Stimulated activated CD8-positive, alpha-beta memory T cell treated with anti-CD3 and anti-CD28 coated beads, Interleukin-15, amount 100 ng/mL, for 1 hour (primary cell): ENCODE results near the gene DOC2B.
"Not testable (repeated sequence)": the region's sequence is repeated elsewhere in the genome, so short reads cannot be mapped to it uniquely, and the experiment has no call there.

Source experiments
- DNase-seq: peaks from one replicate; pipeline ENCODE4 v3.0.0-alpha.2; 2020; ENCODE audit warnings: low read depth

DOC2B gene

GRCh38 chr17:210402-210801, 29.0 kb upstream of the DOC2B start:
- no peak for DNase-seq

GRCh38 chr17:208429-208828, 27.0 kb upstream of the DOC2B start:
- DNase-seq: no peak

DNA sequence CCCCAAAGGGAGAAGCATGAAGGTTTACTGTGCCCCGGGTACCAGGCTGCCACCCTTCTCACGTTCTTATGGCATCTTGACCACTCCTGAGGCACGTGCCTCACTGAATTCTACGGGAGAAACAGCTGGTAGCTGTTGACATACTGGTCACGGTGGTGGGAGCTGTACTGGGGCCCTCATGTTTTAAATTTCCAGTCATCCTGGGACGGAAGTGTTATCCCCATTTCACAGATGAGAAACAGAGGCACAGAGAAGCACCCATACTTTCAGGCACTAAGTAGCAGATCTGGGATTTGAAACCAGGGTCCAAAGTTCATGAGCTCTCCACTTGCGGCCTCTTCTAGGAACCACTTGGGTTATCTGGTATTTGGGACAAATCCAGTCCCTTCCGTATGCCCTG, 26.3 kb upstream of the DOC2B start:
- DNase-seq: no peak

- no peak for DNase-seq
These were observed 25.6 kb upstream of the DOC2B start for GRCh38 chr17:206941-207560.

GRCh38 chr17:206484-206883, 25.0 kb upstream of the DOC2B start:
- DNase-seq: not testable (repeated sequence)

DNA sequence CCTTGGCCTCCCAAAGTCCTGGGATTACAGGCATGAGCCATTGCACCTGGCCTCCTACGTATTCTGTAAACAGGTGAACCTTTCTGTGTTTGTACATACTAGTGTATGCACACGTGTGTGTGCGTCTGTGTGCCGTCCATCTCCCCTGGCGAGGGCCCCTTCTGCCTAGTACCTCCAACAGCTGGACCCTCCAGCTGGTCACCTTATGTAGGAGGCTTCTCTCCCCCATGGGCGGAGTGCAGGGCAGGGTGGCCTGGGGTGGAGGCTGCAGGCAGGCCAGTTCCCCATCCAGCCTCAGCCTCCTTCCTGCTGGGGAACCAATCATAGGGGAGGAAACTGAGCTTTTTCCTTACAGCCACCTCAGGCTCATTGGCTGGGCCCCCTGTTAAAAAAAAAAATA, 24.4 kb upstream of the DOC2B start:
- DNase-seq: no peak

- DNase-seq: no peak
These were observed 23.8 kb upstream of the DOC2B start for GRCh38 chr17:205148-205669.

DNA sequence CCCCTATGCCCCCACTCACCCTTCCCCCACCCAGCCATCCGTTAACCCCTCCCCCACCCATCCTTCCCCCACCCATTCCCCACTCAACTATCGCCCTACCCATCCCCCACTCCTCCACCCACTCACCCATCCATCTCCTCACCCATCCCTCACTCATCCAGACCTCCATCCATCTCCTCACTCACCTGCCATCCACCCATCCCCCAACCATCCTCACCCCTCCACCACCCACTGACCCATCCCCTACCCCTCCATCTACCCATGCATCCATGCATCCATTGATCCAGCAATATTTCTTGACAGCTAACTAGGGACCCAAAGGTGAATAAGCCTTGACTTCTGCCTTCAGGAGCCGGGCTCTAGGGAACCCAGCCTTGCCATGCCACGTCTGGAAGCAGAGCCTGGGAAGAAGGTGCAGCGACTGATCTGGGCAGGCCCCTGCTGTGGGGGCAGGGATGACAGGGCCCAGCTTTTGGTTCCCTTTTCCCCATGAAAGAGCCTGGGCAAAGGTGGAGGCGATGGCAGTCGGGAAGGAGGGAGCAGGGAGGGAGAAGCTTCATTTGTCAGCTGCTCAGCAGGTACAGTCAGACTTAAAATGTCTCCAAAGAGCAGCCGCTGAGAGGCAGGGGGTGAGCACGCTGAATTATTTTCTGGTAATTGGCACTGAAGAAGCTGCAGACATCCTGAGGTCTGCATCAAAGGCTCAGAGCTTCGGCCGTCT, 23.1 kb upstream of the DOC2B start:
- DNase-seq: no peak

DNA sequence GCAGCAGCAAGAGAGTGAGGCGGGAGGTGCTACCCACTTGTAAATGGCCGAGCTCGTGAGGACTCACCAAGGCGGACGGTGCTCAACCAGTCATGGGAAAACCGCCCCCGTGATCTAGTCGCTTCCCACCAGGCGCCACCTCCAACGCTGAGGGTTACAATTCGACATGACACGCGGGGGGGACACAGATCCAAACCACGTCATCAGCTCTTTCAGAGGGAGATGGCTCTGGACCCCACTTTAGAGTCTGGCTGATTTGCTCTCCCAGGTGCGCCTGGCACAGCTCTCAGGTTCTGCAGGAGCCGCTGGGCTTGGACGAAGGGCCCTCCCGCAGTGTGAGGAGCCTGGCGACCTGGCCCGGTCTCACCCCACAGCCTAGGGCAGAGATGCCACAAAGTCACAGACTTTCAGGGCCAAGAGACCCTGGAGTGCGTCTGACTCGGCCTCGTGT, 21.1 kb upstream of the DOC2B start:
- DNase-seq: no peak

- DNase-seq: not testable (repeated sequence)
These were observed 20.3 kb upstream of the DOC2B start for GRCh38 chr17:201736-202135.

GRCh38 chr17:201257-201656, 19.8 kb upstream of the DOC2B start:
- not testable (repeated sequence) for DNase-seq

DNA sequence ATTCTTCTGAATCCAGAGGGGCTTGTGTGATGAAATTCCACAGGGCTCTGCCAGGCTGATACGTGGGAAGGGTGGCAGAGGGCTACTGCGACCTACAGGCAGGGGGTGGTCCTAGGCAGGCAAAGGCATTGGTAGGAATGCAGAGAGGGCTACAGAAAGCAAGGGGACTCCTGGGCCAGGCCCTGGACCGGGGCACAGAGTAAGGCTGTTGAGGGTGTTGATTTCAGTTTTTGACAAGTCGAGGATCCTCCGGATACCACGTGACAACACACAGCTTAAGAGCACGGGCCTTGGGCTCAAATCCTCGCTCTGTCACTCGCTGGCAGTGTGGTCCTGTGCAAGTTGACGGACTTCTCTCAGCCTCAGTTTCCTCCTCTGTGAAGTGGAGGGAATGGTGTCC, 19.1 kb upstream of the DOC2B start:
- DNase-seq: no peak

DNA sequence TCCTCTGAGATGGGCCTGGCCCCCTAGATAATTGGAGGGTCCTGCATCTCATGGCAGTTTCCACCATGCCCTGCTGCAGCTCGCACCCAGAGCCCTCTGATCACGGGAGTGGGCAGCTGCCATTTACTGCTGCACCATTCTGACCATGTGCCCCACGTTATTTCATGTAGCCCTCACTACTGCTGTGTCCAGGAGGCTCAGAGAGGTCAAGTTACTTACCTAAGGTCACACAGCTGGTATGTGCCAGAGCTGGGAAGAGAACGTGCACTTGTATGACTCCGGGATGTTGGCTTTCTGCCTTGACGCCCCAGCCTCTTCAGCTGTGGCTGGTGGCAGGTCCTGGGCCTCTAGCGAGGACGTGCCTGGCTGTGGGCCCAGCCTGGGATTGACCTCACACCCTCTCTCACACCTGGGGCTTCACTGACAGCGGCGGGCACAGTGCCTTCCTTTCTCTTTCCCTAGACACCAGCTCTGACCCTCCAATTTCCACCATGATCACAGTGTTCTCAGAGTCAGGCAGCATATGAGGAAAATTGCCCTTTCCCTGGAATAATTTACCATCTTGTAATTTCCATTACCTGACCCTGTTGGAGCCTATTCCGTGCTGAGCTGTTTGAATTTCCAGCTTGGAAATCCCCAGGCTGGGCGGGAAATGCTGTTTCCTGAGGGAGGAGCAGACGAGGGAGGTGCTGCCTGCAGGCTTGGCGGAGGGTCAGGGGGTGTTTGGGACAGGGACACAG, 18.5 kb upstream of the DOC2B start:
- DNase-seq: no peak

DNA sequence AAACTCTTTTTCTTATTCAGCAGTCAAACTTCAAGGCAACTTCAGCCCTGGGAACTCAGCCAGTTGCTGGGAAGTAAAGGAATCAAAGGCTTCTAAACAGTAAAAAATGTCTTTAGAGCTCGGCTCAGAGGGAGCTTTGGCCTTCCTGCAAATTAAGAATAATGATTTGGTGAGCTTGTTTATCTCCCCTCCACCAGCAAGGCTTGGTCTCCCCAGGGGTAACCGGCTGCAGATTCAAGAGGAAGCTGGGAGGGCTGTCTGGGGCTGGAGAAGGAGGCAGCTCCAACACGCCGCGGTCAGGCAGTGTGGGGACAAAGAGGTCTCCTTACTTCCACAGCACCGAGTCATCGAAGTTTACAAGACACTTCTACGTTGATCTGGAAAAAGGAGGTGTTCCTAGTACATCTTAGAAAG, 17.7 kb upstream of the DOC2B start:
- no peak for DNase-seq

DNA sequence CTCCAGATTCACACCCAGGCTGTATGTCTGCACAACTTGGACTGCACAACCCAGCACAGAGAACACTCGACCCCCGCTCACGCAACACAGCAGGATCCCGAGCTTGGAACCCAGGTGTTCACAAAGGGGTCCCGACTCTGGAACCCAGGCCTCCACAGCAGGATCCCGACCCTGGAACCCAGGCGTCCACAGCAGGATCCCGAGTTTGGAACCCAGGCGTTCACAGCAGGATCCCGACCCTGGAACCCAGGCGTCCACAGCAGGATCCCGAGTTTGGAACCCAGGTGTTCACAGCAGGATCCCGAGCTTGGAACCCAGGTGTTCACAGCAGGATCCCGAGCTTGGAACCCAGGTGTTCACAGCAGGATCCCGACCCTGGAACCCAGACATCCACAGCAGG, 16.8 kb upstream of the DOC2B start:
- not testable (repeated sequence) for DNase-seq

GRCh38 chr17:197352-197751, 15.9 kb upstream of the DOC2B start:
- no peak for DNase-seq

DNA sequence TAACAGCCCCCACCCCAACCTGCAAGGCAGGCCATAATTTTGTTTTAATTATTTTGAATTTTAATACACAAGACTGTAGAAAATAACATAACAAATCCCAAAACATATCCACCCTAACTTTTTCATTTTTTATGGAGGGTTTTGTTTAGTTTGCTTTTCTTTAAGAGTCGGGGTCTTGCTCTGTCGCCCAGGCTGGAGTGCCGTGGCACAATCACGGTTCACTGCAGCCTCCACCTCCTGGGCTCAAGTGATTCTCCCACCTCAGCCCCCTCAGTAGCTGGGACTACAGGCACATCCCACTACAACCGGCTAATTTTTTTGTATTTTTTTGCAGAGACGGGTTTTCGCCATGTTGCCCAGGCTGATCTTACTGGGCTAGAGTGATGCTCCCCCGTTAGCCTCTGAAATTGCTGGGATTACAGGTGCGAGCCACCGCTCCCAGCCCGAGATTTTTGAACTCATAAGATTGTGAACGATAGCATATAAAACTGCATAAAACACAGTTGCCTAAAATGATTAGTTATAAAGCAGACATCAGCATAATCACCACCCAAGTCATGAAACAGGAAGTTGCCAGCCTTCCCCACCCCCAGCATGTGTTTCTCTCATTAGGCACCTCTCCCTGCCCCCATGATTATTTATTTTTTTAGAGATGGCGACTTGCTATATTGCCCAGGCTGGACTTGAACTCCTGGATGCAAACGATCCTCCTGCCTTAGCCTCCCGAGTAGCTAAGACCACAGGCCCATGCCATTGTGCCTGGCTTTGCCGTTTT, 13.6 kb upstream of the DOC2B start:
- no peak for DNase-seq

GRCh38 chr17:193841-194806, 12.7 kb upstream of the DOC2B start:
- DNase-seq: no peak

- DNase-seq: no peak
These were observed 12.0 kb upstream of the DOC2B start for GRCh38 chr17:193426-193810.

GRCh38 chr17:192666-193425, 11.4 kb upstream of the DOC2B start:
- DNase-seq: no peak
